Tibial nerve (tissue), 4 donors: ENCODE results near the gene CILP2.

ENCODE experiments used
- EP300 ChIP-seq, 2 donors: sonication (generic); formaldehyde crosslinking; IDR thresholded peaks; one replicate each; pipeline ENCODE4 v1.6.1; 2017; ENCODE audit warnings: antibody characterized with exemption in 2 of 2, mild to moderate bottlenecking in 1 of 2
- TF ChIP-seq, protein P1 (sequence below), 5 experiments: fragments of 200-600 bp in 3 of 5; fragments of 450-650 bp in 2 of 5; sonication (generic) in 3 of 5; IDR thresholded peaks; one replicate each; pipeline ENCODE4 v1.5.1; 2016 to 2019; ENCODE audit warnings: antibody characterized with exemption in 5 of 5, mild to moderate bottlenecking in 3 of 5, moderate library complexity in 2 of 5

DNA sequence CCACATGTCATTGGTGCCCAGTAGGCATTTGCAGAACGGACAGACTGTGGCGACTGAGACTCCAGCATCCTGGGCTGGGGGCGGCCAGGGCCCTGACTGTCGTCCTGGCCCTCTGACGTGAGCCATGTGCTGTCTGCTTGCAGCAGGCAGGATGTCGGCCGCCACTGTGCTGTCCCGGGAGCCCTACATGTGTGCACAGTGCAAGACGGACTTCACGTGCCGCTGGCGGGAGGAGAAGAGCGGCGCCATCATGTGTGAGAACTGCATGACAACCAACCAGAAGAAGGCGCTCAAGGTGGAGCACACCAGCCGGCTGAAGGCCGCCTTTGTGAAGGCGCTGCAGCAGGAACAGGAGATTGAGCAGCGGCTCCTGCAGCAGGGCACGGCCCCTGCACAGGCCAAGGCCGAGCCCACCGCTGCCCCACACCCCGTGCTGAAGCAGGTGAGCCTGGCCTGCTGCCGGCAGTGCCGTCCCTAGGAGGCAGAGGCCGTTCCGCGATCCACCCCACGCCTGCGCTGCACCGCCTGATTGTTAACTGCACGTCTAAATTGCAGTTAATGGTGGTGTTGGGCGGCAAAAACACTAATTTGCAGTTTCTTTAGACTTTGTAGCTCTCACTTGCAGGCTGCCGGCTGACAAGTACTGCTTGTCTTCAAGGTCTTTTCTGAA lies 37.0 kb upstream of the CILP2 start:
- TF ChIP-seq, protein P1, sequence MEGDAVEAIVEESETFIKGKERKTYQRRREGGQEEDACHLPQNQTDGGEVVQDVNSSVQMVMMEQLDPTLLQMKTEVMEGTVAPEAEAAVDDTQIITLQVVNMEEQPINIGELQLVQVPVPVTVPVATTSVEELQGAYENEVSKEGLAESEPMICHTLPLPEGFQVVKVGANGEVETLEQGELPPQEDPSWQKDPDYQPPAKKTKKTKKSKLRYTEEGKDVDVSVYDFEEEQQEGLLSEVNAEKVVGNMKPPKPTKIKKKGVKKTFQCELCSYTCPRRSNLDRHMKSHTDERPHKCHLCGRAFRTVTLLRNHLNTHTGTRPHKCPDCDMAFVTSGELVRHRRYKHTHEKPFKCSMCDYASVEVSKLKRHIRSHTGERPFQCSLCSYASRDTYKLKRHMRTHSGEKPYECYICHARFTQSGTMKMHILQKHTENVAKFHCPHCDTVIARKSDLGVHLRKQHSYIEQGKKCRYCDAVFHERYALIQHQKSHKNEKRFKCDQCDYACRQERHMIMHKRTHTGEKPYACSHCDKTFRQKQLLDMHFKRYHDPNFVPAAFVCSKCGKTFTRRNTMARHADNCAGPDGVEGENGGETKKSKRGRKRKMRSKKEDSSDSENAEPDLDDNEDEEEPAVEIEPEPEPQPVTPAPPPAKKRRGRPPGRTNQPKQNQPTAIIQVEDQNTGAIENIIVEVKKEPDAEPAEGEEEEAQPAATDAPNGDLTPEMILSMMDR (IDR thresholded peaks at IDR 0.05), result no peak
- no peak for TF ChIP-seq EP300 (IDR thresholded peaks at IDR 0.05)
